ENCODE data around the gene GSX2.

GRCh38 chr4:54146139-54146538, 46.2 kb downstream of the GSX2 start:
- TF ChIP-seq ZNF274 (IDR thresholded peaks at IDR 0.05; ENCODE audit: low read depth, low read length) (no peak), SUZ12 (IDR thresholded peaks at IDR 0.05; ENCODE audit: extremely low read depth, insufficient read depth, insufficient read length) (no peak), YY1 (IDR thresholded peaks at IDR 0.05; ENCODE audit: insufficient read depth, insufficient read length) (no peak)
